AG09309 (cell line): ENCODE measurements around the gene MALSU1.

Experiments
- DNase-seq: peaks from one replicate; pipeline ENCODE4 v3.0.0-alpha.2; 2010; ENCODE audit warnings: low read depth
- H3K4me3 ChIP-seq: 2 replicates; pipeline ENCODE4 v1.5.1; 2011; ENCODE audit warnings: mild to moderate bottlenecking, low read depth, low read length, moderate library complexity; ENCODE audit not compliant: control insufficient read depth
- TF ChIP-seq, protein P1 (sequence below): IDR thresholded peaks from 2 replicates; pipeline ENCODE4 v1.5.1; 2011; ENCODE audit warnings: mild to moderate bottlenecking, low read depth, low read length, inconsistent platforms; ENCODE audit not compliant: insufficient read depth, control insufficient read depth; ENCODE audit errors: missing control alignments

The MALSU1 gene

DNA sequence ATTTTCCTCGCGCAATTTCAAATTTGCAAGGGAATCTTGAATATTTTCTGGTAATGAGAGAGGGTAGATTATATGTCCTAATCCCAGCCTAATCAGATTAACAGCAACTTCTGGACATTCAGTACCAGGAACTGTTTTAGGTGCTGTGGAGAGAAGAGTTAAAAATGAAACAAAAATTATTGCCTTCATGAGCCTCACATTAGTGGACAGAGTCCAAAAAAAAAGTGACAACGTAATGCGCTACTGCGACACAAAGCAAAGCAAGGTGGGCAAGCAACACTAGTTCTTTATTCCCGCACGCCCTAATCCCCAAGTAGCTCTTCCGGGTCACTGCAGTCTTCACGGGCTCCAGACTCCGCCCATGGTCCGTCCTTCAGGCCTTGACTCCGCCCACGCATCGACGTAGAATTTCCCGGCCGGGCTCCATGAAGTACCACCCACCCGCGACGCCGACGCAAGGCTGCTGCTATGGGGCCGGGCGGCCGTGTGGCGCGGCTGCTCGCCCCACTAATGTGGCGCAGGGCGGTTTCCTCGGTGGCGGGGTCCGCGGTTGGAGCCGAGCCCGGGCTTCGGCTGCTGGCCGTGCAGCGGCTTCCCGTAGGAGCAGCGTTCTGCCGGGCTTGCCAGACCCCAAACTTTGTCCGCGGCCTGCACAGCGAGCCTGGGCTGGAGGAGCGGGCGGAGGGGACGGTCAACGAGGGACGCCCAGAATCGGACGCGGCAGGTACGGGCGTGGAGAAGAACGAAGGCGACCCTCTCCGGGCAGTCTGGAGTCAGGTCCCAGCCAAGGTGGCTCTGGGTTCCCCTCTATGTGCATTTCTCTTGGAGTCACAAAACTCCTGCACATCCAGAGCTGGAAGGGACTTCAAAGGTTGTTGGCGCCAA, at the start of gene MALSU1:
TSS of gene MALSU1 (plus strand) at position 455 of the 885 bp plus-strand sequence. CDS start at position 469, 14 bp downstream.
- H3K4me3 ChIP-seq = peak within 1 kb of the TSS; percentile 85
- TF ChIP-seq, protein P1, sequence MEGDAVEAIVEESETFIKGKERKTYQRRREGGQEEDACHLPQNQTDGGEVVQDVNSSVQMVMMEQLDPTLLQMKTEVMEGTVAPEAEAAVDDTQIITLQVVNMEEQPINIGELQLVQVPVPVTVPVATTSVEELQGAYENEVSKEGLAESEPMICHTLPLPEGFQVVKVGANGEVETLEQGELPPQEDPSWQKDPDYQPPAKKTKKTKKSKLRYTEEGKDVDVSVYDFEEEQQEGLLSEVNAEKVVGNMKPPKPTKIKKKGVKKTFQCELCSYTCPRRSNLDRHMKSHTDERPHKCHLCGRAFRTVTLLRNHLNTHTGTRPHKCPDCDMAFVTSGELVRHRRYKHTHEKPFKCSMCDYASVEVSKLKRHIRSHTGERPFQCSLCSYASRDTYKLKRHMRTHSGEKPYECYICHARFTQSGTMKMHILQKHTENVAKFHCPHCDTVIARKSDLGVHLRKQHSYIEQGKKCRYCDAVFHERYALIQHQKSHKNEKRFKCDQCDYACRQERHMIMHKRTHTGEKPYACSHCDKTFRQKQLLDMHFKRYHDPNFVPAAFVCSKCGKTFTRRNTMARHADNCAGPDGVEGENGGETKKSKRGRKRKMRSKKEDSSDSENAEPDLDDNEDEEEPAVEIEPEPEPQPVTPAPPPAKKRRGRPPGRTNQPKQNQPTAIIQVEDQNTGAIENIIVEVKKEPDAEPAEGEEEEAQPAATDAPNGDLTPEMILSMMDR = no peak
- peak; percentile 81 for DNase-seq

- TF ChIP-seq, protein P1 = no peak
- H3K4me3 ChIP-seq = no peak overlapping the region
Measured at GRCh38 chr7:23249486-23249885, 49.7 kb upstream of the MALSU1 start.

DNA sequence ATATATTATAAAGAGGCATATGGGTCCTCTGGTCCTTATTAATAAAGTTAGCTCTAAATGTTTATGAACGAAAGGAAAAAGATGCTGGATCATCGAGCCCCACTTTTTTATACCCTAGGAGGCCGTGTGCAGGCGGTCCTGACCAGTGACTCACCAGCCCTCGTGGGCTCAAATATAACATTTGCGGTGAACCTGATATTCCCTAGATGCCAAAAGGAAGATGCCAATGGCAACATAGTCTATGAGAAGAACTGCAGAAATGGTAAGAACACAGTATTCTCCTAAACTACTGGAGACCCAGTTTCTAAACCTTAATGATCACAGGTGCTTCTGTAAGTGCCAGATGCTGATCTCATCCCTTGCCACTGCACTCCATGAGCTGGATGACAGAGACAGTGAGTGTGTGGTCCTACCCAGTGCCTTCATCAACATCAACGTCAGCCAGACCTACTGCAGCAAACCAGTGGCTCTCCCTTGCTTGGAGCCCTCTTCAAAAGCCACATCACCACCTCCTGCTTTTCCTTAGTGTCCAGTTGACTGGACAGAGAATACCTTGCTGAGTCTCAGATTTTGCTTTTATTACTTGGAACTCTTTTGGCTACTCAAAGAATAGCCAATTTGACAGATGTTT, 45.0 kb upstream of the MALSU1 start:
- DNase-seq = no peak
- H3K4me3 ChIP-seq = no peak overlapping the region
- TF ChIP-seq, protein P1 = no peak

More at GRCh38 chr7:23249486-23249885, 49.7 kb upstream of the MALSU1 start:
- DNase-seq = no peak

- DNase-seq = no peak
- TF ChIP-seq, protein P1 = no peak
- H3K4me3 ChIP-seq = no peak overlapping the region
Measured at GRCh38 chr7:23256731-23257130, 42.4 kb upstream of the MALSU1 start.

DNA sequence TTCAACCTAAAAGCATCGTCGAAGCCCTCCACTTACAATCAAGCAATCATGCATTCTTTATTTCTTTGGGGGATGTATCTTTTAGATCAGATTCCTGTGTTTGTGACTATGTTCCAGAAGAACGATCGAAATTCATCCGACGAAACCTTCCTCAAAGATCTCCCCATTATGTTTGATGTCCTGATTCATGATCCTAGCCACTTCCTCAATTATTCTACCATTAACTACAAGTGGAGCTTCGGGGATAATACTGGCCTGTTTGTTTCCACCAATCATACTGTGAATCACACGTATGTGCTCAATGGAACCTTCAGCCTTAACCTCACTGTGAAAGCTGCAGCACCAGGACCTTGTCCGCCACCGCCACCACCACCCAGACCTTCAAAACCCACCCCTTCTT, 38.8 kb upstream of the MALSU1 start:
- DNase-seq = no peak
- TF ChIP-seq, protein P1 = no peak
- no peak overlapping the region for H3K4me3 ChIP-seq

- TF ChIP-seq, protein P1 = peak; percentile 94
- no peak for DNase-seq
- H3K4me3 ChIP-seq = no peak overlapping the region
Measured at GRCh38 chr7:23261843-23262452, 37.2 kb upstream of the MALSU1 start.
